Esophagus squamous epithelium (tissue), 5 donors: ENCODE measurements around the gene ZHX3. TPM values are rescaled to one million over a fixed set of nuclear protein-coding genes. Genes with fewer than 3 reads are reported as not detected.

ENCODE experiments used
- DNase-seq: peaks from one replicate; lab custom pipeline; 2025; lab: John Stamatoyannopoulos, UW
- H3K27ac ChIP-seq, 4 donors: fragments of 200-600 bp; sonication (generic); one replicate each; pipeline ENCODE4 v1.5.1; 2016 to 2019; ENCODE audit warnings: mild to moderate bottlenecking in 1 of 4
- H3K27me3 ChIP-seq, 4 donors: fragments of 200-600 bp; sonication (generic); 1 replicate in 3 of 4; 2 replicates in 1 of 4; pipeline versions ENCODE4 v1.5.1 to v1.6.0; 2017 to 2021; ENCODE audit warnings: antibody characterized with exemption in 1 of 4
- H3K36me3 ChIP-seq, 3 donors: fragments of 200-600 bp; sonication (generic); one replicate each; pipeline ENCODE4 v1.5.1; 2016 to 2019
- H3K4me1 ChIP-seq, 3 donors: fragments of 200-600 bp; sonication (generic); one replicate each; pipeline ENCODE4 v1.5.1; 2017 to 2019
- H3K4me3 ChIP-seq, 4 donors: fragments of 200-600 bp; sonication (generic); 1 replicate in 3 of 4; 2 replicates in 1 of 4; pipeline ENCODE4 v1.5.1; 2016 to 2019; ENCODE audit warnings: mild to moderate bottlenecking in 2 of 4, moderate library complexity in 1 of 4
- H3K9me3 ChIP-seq, 3 donors: fragments of 200-600 bp; sonication (generic); one replicate each; pipeline ENCODE4 v1.5.1; 2016 to 2019
- CTCF ChIP-seq, 6 experiments: fragments of 450-650 bp in 4 of 6; fragments of 200-600 bp in 2 of 6; sonication (generic) in 2 of 6; IDR thresholded peaks; one replicate each; pipeline ENCODE4 v1.5.1; 2016 to 2019; ENCODE audit warnings: antibody characterized with exemption in 6 of 6, mild to moderate bottlenecking in 4 of 6, moderate library complexity in 4 of 6
- POLR2A ChIP-seq, 4 donors: fragments of 450-650 bp; IDR thresholded peaks; one replicate each; pipeline ENCODE4 v1.6.1; 2017; ENCODE audit warnings: antibody characterized with exemption in 4 of 4, mild to moderate bottlenecking in 4 of 4, moderate library complexity in 3 of 4
- WGBS, 2 donors: methylation state at CpG; one replicate each; pipeline ENCODE4 v1.1.5; 2018; 5-methylcytosine and 5-hydroxymethylcytosine counted together
- intact Hi-C: fragments of 100-400 bp; cut with DNase I; formaldehyde crosslinking; loops from one replicate; pipeline ENCODE4 v1.15.0; 2022
- total RNA-seq, 4 donors: library from RNA; depleted of rRNA; stranded (reverse); fragments of >200 nt; gene quantifications; one replicate each; pipeline ENCODE4 v1.1.0, GENCODE V29; 2016
- donor health status: DM: yes; HTN: yes; CAD: no.

The ZHX3 gene
- total RNA-seq, 4 donors from 2014 or later = 13.6 to 30.3 (median 15.5) TPM

- Histone ChIP-seq H3K27ac (peak overlapping the region; percentile 32 to 90 (median 82)), H3K4me1 (peaks cover 5 to 48% (median 14%) of the 10 kb centered on the region in 3 donors), H3K36me3 (peaks cover 36 to 96% (median 41%) of the 10 kb centered on the region in 3 donors), H3K27me3 (no peaks in the 10 kb centered on the region), H3K9me3 (no peaks in the 10 kb centered on the region), H3K4me3 (no peak overlapping the region)
- 58 to 71% methylated on average over 10 to 12 of the region's 14 CpGs for WGBS, 2 donors
- no peak for DNase-seq
- TF ChIP-seq CTCF (IDR thresholded peaks at IDR 0.05) = no peak
- intact Hi-C loops = loop anchor here (5.0 to 10.0 kb wide), 3 partner anchors 62 to 235 kb away; partner anchors contain the start of gene LPIN3
Measured at GRCh38 chr20:41169791-41170351, 147.7 kb downstream of the ZHX3 start.

GRCh38 chr20:41169162-41169690 is 148.3 kb downstream of the ZHX3 start:
- no peak for DNase-seq
- H3K27ac ChIP-seq = peak overlapping the region in 3 of 4 donors; percentile 9 to 90 (median 81)
- no peaks in the 10 kb centered on the region for H3K9me3 ChIP-seq
- peaks cover 41 to 96% (median 42%) of the 10 kb centered on the region in 3 donors for H3K36me3 ChIP-seq
- TF ChIP-seq CTCF (IDR thresholded peaks at IDR 0.05) (no peak), POLR2A (IDR thresholded peaks at IDR 0.05) (no peak)
- H3K27me3 ChIP-seq = no peaks in the 10 kb centered on the region
- intact Hi-C loops = no loop called here
- no peak overlapping the region for H3K4me3 ChIP-seq
- 86% methylated on average over 9 of the region's 9 CpGs for WGBS, 2 donors
- H3K4me1 ChIP-seq = peaks cover 5 to 42% (median 14%) of the 10 kb centered on the region in 3 donors

GRCh38 chr20:41168281-41169161 is 149.0 kb downstream of the ZHX3 start:
- H3K9me3 ChIP-seq = no peaks in the 10 kb centered on the region
- WGBS, 2 donors = 80 to 82% methylated on average over 4 to 7 of the region's 10 CpGs
- no peaks in the 10 kb centered on the region for H3K27me3 ChIP-seq
- intact Hi-C loops = no loop called here
- no peak overlapping the region for H3K27ac ChIP-seq
- H3K4me1 ChIP-seq = peaks cover 5 to 35% (median 14%) of the 10 kb centered on the region in 3 donors
- no peak for DNase-seq
- no peak overlapping the region for H3K4me3 ChIP-seq
- TF ChIP-seq CTCF (IDR thresholded peaks at IDR 0.05) = no peak
- no peak for TF ChIP-seq POLR2A (IDR thresholded peaks at IDR 0.05)
- H3K36me3 ChIP-seq = peaks cover 40 to 96% (median 45%) of the 10 kb centered on the region in 3 donors

GRCh38 chr20:41167481-41168253 is 149.9 kb downstream of the ZHX3 start:
- no peak overlapping the region for H3K27ac ChIP-seq
- DNase-seq = no peak
- intact Hi-C loops = no loop called here
- no peaks in the 10 kb centered on the region for H3K9me3 ChIP-seq
- H3K27me3 ChIP-seq = no peaks in the 10 kb centered on the region
- TF ChIP-seq POLR2A (IDR thresholded peaks at IDR 0.05) (no peak), CTCF (IDR thresholded peaks at IDR 0.05) (no peak)
- peaks cover 39 to 100% (median 50%) of the 10 kb centered on the region in 3 donors for H3K36me3 ChIP-seq
- WGBS, 2 donors = 70 to 81% methylated on average over 6 to 9 of the region's 11 CpGs
- H3K4me3 ChIP-seq = no peak overlapping the region
- H3K4me1 ChIP-seq = peaks cover 5 to 26% (median 12%) of the 10 kb centered on the region in 3 donors
